Heart left ventricle (tissue), 13 donors: Measurements from ENCODE around the gene CPLX3.

Experiments used
- CTCF ChIP-seq, 12 donors: fragments of 200-600 bp; sonication (generic) in 4 of 12; IDR thresholded peaks; one replicate each; pipeline versions ENCODE4 v1.5.0 to v1.8.0; 2018 to 2022; ENCODE audit warnings: antibody characterized with exemption in 12 of 12, mild to moderate bottlenecking in 5 of 12
- POLR2A ChIP-seq, 2 donors: fragments of 450-650 bp; IDR thresholded peaks; one replicate each; pipeline ENCODE4 v1.6.1; 2017; ENCODE audit warnings: antibody characterized with exemption in 2 of 2, mild to moderate bottlenecking in 2 of 2, moderate library complexity in 2 of 2
- donor health status: ischemic (EF 13 %, LVEDD 7.1; RV severe dilation, severe dysfunction).
- donor health status: DM: no; HTN: yes; CAD: no.
- donor health status: DM: no; HTN: no; CAD: no.
- donor health status: ischemic (EF 25% LVEDD 6.9; RV normal size, moderate dysfunction).
- donor health status: ischemic (EF 25% LVEDD 5.7; RV mildly dilated, moderate dysfunction).
- donor health status: ischemic (EF 35%, LVEDD 5.7; RV mildly dilated, moderate dysfunction).
- donor health status: nonischemic (EF 11% LVEDD 7.7; RV severe dilation, severe dysfunction).
- donor health status: DM: yes; HTN: yes; CAD: no.
- donor health status: PGD.
- donor health status: ischemic (EF 29% LVEDD 5.4; RV normal size, mild dysfunction).
- donor health status: nonischemic (EF 23%, LVEDD 6.1; RV moderate dilation, normal function).

- TF ChIP-seq CTCF (IDR thresholded peaks at IDR 0.05) (no peak), POLR2A (IDR thresholded peaks at IDR 0.05) (no peak)
Measured at GRCh38 chr15:74794248-74794969, 32.0 kb upstream of the CPLX3 start.
